H1 (cell line): ENCODE measurements around the gene GRIFIN.

Source experiments
- EZH2 ChIP-seq: fragments of 200-600 bp; sonication (generic); IDR thresholded peaks from 2 replicates; pipeline ENCODE4 v1.7.1; 2012; ENCODE audit warnings: low read depth, mild to moderate bottlenecking, moderate library complexity, low read length, inconsistent platforms; ENCODE audit not compliant: severe bottlenecking
- TF ChIP-seq, protein P1 (sequence below): IDR thresholded peaks from 2 replicates; pipeline ENCODE4 v1.6.1; 2012; ENCODE audit warnings: inconsistent platforms

DNA sequence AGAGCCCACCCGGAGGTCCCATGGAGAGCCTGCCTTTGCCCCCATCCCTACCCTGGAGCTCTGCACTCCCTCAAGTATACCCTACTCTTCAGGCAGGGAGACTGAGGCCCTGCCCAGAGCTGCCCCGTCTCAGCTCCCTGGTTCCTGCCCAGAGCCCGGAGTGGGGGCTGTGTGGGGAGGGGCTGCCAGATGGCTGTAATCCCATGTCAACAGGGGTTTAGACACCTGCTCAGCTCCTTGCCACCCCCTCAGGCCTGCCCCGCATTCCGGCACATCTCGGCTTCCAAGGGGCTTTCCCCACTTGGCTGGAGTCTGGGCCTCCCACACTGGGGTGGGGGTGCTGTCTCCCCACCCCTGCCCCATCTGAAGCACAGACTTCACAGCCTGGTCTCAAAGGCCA lies 22.5 kb upstream of the GRIFIN start:
- TF ChIP-seq, protein P1, sequence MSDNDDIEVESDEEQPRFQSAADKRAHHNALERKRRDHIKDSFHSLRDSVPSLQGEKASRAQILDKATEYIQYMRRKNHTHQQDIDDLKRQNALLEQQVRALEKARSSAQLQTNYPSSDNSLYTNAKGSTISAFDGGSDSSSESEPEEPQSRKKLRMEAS: no peak
- no peak for TF ChIP-seq EZH2
